SU-DHL-6 (cell line): ENCODE results near the gene EXOC4.

Experiments used
- EZH2phosphoT487 ChIP-seq: fragments of 200-600 bp; sonication (generic), shearing (Covaris generic); conservative IDR thresholded peaks from 2 replicates; pipeline ENCODE4 v1.6.1; 2018; ENCODE audit warnings: mild to moderate bottlenecking, antibody characterized with exemption, low read length, moderate library complexity, mixed read lengths
- TF ChIP-seq, protein P1 (sequence below): fragments of 200-600 bp; sonication (generic); IDR thresholded peaks from one replicate; pipeline ENCODE4 v1.5.1; 2017; ENCODE audit warnings: antibody characterized with exemption, mild to moderate bottlenecking, low read length, moderate library complexity; ENCODE audit not compliant: insufficient read depth, poor library complexity, severe bottlenecking

DNA sequence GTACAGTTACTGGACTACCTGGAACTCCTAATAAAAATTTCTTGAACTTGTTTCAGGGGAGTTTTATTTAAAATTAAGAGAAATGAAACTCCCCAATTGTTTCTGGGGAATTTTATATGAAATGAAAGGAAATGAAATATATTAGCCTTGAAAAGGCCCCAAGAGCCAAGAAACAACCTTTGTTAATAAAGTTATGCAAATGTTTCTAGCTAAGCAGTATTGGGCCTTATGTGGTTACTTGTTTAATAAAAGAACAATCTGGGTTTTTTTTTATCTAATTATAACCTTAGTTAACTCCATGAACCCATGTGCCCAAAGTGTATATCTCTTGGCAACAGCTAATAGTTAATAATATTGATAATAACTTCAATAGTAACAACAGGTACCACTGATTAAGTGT is 222.8 kb downstream of the EXOC4 start:
- TF ChIP-seq, protein P1, sequence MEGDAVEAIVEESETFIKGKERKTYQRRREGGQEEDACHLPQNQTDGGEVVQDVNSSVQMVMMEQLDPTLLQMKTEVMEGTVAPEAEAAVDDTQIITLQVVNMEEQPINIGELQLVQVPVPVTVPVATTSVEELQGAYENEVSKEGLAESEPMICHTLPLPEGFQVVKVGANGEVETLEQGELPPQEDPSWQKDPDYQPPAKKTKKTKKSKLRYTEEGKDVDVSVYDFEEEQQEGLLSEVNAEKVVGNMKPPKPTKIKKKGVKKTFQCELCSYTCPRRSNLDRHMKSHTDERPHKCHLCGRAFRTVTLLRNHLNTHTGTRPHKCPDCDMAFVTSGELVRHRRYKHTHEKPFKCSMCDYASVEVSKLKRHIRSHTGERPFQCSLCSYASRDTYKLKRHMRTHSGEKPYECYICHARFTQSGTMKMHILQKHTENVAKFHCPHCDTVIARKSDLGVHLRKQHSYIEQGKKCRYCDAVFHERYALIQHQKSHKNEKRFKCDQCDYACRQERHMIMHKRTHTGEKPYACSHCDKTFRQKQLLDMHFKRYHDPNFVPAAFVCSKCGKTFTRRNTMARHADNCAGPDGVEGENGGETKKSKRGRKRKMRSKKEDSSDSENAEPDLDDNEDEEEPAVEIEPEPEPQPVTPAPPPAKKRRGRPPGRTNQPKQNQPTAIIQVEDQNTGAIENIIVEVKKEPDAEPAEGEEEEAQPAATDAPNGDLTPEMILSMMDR, result no peak
- TF ChIP-seq EZH2phosphoT487, result no peak
